IgD-negative memory B cell (primary cell): ENCODE measurements around the gene NHS. TPM values are rescaled to one million over a fixed set of nuclear protein-coding genes. Genes with fewer than 3 reads are reported as not detected.

Experiments
- H3K27ac Mint-ChIP-seq, 3 donors: one replicate each; pipeline ENCODE4 v1.8.0; 2020 to 2022; ENCODE audit warnings: mild to moderate bottlenecking in 3 of 3, mixed read lengths in 3 of 3, moderate library complexity in 1 of 3
- H3K27me3 Mint-ChIP-seq: one replicate; pipeline ENCODE4 v1.8.0; 2021; ENCODE audit warnings: mixed read lengths
- H3K36me3 Mint-ChIP-seq: one replicate; pipeline ENCODE4 v1.8.0; 2020; ENCODE audit warnings: mild to moderate bottlenecking, mixed read lengths
- H3K4me1 Mint-ChIP-seq, 3 donors: one replicate each; pipeline ENCODE4 v1.8.0; 2020 to 2022; ENCODE audit warnings: mixed read lengths in 3 of 3, mild to moderate bottlenecking in 1 of 3
- H3K4me3 Mint-ChIP-seq, 4 donors: one replicate each; pipeline ENCODE4 v1.8.0; 2020 to 2022; ENCODE audit warnings: mild to moderate bottlenecking in 4 of 4, mixed read lengths in 4 of 4, moderate library complexity in 3 of 4
- H3K9me3 Mint-ChIP-seq, 3 donors: one replicate each; pipeline ENCODE4 v1.8.0; 2020 to 2021; ENCODE audit warnings: mixed read lengths in 3 of 3, mild to moderate bottlenecking in 1 of 3
- polyA plus RNA-seq: library from polyadenylated mRNA; unstranded; fragments of 300-500 nt; fragmentation: Illumina TruSeq; gene quantifications from one replicate; pipeline ENCODE4 v1.2.3, GENCODE V29; 2021

Gene NHS
- polyA plus RNA-seq, 1 donor from 2014 or later = not detected

GRCh38 chrX:17579026-17579425, 204.0 kb downstream of the NHS start:
- Mint-ChIP-seq H3K4me3 (no peak overlapping the region), H3K4me1 (no peaks in the 10 kb centered on the region), H3K27me3 (peaks cover 7% of the 10 kb centered on the region), H3K27ac (no peak overlapping the region), H3K9me3 (peaks cover 0 to 4% (median 2%) of the 10 kb centered on the region in 3 donors), H3K36me3 (peaks cover 2% of the 10 kb centered on the region)

- Mint-ChIP-seq H3K27ac (no peak overlapping the region), H3K36me3 (peaks cover 2% of the 10 kb centered on the region), H3K27me3 (peaks cover 9% of the 10 kb centered on the region), H3K4me3 (no peak overlapping the region), H3K9me3 (peaks cover 0 to 4% (median 2%) of the 10 kb centered on the region in 3 donors), H3K4me1 (no peaks in the 10 kb centered on the region)
Observed at GRCh38 chrX:17580539-17581152, 205.6 kb downstream of the NHS start.

- H3K9me3 Mint-ChIP-seq = peaks cover 0 to 4% (median 2%) of the 10 kb centered on the region in 3 donors
- H3K4me1 Mint-ChIP-seq = no peaks in the 10 kb centered on the region
- no peak overlapping the region for H3K27ac Mint-ChIP-seq
- H3K27me3 Mint-ChIP-seq = peaks cover 9% of the 10 kb centered on the region
- H3K4me3 Mint-ChIP-seq = no peak overlapping the region
- peaks cover 2% of the 10 kb centered on the region for H3K36me3 Mint-ChIP-seq
Observed at GRCh38 chrX:17581641-17582040, 206.6 kb downstream of the NHS start.

GRCh38 chrX:17584248-17584681, 209.3 kb downstream of the NHS start:
- Mint-ChIP-seq H3K4me3 (no peak overlapping the region), H3K27me3 (peaks cover 8% of the 10 kb centered on the region), H3K36me3 (peaks cover 2% of the 10 kb centered on the region), H3K4me1 (no peaks in the 10 kb centered on the region), H3K9me3 (peaks cover 0 to 2% (median 2%) of the 10 kb centered on the region in 3 donors), H3K27ac (no peak overlapping the region)

GRCh38 chrX:17585006-17585405, 210.0 kb downstream of the NHS start:
- H3K4me3 Mint-ChIP-seq = no peak overlapping the region
- peaks cover 6% of the 10 kb centered on the region for H3K27me3 Mint-ChIP-seq
- H3K36me3 Mint-ChIP-seq = peaks cover 2% of the 10 kb centered on the region
- no peak overlapping the region for H3K27ac Mint-ChIP-seq
- peaks cover 0 to 2% (median 2%) of the 10 kb centered on the region in 3 donors for H3K9me3 Mint-ChIP-seq
- no peaks in the 10 kb centered on the region for H3K4me1 Mint-ChIP-seq

GRCh38 chrX:17587366-17587765, 212.4 kb downstream of the NHS start:
- H3K36me3 Mint-ChIP-seq = peaks cover 2% of the 10 kb centered on the region

GRCh38 chrX:17588303-17588702, 213.3 kb downstream of the NHS start:
- Mint-ChIP-seq H3K27me3 (peaks cover 3% of the 10 kb centered on the region), H3K9me3 (peaks cover 0 to 2% (median 0%) of the 10 kb centered on the region in 3 donors), H3K4me3 (no peak overlapping the region), H3K27ac (no peak overlapping the region), H3K36me3 (no peaks in the 10 kb centered on the region), H3K4me1 (peaks cover 0 to 4% (median 0%) of the 10 kb centered on the region in 3 donors)

More at GRCh38 chrX:17587366-17587765, 212.4 kb downstream of the NHS start:
- H3K4me3 Mint-ChIP-seq = no peak overlapping the region
- peaks cover 0 to 4% (median 0%) of the 10 kb centered on the region in 3 donors for H3K4me1 Mint-ChIP-seq
- H3K27ac Mint-ChIP-seq = no peak overlapping the region
- peaks cover 3% of the 10 kb centered on the region for H3K27me3 Mint-ChIP-seq
- H3K9me3 Mint-ChIP-seq = no peaks in the 10 kb centered on the region

GRCh38 chrX:17590892-17591740, 216.1 kb downstream of the NHS start:
- no peaks in the 10 kb centered on the region for H3K36me3 Mint-ChIP-seq
- H3K4me1 Mint-ChIP-seq = peaks cover 0 to 4% (median 0%) of the 10 kb centered on the region in 3 donors
- peaks cover 2% of the 10 kb centered on the region for H3K27me3 Mint-ChIP-seq
- no peak overlapping the region for H3K27ac Mint-ChIP-seq
- H3K9me3 Mint-ChIP-seq = peaks cover 0 to 3% (median 2%) of the 10 kb centered on the region in 3 donors
- H3K4me3 Mint-ChIP-seq = no peak overlapping the region

GRCh38 chrX:17591741-17592110, 216.7 kb downstream of the NHS start:
- Mint-ChIP-seq H3K27ac (no peak overlapping the region), H3K4me1 (peaks cover 0 to 4% (median 0%) of the 10 kb centered on the region in 3 donors), H3K9me3 (peaks cover 0 to 3% (median 2%) of the 10 kb centered on the region in 3 donors), H3K27me3 (peaks cover 2% of the 10 kb centered on the region), H3K4me3 (no peak overlapping the region), H3K36me3 (no peaks in the 10 kb centered on the region)

GRCh38 chrX:17592117-17592516, 217.1 kb downstream of the NHS start:
- Mint-ChIP-seq H3K9me3 (peaks cover 0 to 3% (median 2%) of the 10 kb centered on the region in 3 donors), H3K27me3 (peaks cover 2% of the 10 kb centered on the region), H3K4me1 (peaks cover 0 to 4% (median 0%) of the 10 kb centered on the region in 3 donors), H3K4me3 (no peak overlapping the region), H3K27ac (no peak overlapping the region), H3K36me3 (no peaks in the 10 kb centered on the region)

- Mint-ChIP-seq H3K4me1 (peaks cover 0 to 4% (median 0%) of the 10 kb centered on the region in 3 donors), H3K36me3 (no peaks in the 10 kb centered on the region), H3K27ac (no peak overlapping the region), H3K27me3 (no peaks in the 10 kb centered on the region), H3K4me3 (no peak overlapping the region), H3K9me3 (peaks cover 0 to 3% (median 2%) of the 10 kb centered on the region in 3 donors)
Observed at GRCh38 chrX:17594693-17595092, 219.7 kb downstream of the NHS start.

- no peak overlapping the region for H3K4me3 Mint-ChIP-seq
- H3K27ac Mint-ChIP-seq = no peak overlapping the region
- peaks cover 3% of the 10 kb centered on the region for H3K27me3 Mint-ChIP-seq
Observed at GRCh38 chrX:17595456-17596035, 220.5 kb downstream of the NHS start.

GRCh38 chrX:17596061-17596460, 221.1 kb downstream of the NHS start:
- H3K9me3 Mint-ChIP-seq = peaks cover 0 to 3% (median 2%) of the 10 kb centered on the region in 3 donors
- no peaks in the 10 kb centered on the region for H3K36me3 Mint-ChIP-seq
- no peak overlapping the region for H3K4me3 Mint-ChIP-seq
- H3K27ac Mint-ChIP-seq = no peak overlapping the region
- H3K27me3 Mint-ChIP-seq = peaks cover 3% of the 10 kb centered on the region
- peaks cover 0 to 4% (median 0%) of the 10 kb centered on the region in 3 donors for H3K4me1 Mint-ChIP-seq

More at GRCh38 chrX:17595456-17596035, 220.5 kb downstream of the NHS start:
- no peaks in the 10 kb centered on the region for H3K36me3 Mint-ChIP-seq
- peaks cover 0 to 3% (median 2%) of the 10 kb centered on the region in 3 donors for H3K9me3 Mint-ChIP-seq
- H3K4me1 Mint-ChIP-seq = peaks cover 0 to 4% (median 0%) of the 10 kb centered on the region in 3 donors

- H3K27me3 Mint-ChIP-seq = peaks cover 3% of the 10 kb centered on the region
- peaks cover 0 to 4% (median 0%) of the 10 kb centered on the region in 3 donors for H3K4me1 Mint-ChIP-seq
- H3K27ac Mint-ChIP-seq = no peak overlapping the region
- H3K9me3 Mint-ChIP-seq = peaks cover 0 to 3% (median 2%) of the 10 kb centered on the region in 3 donors
- H3K36me3 Mint-ChIP-seq = no peaks in the 10 kb centered on the region
- no peak overlapping the region for H3K4me3 Mint-ChIP-seq
Observed at GRCh38 chrX:17596546-17597205, 221.7 kb downstream of the NHS start.
